GM19035 (cell line): ENCODE data around the gene CSPG4.
"Not testable (repeated sequence)": the region's sequence is repeated elsewhere in the genome, so short reads cannot be mapped to it uniquely, and the experiment has no call there.

Experiments
- ATAC-seq: cut with Tn5 transposase; IDR thresholded peaks from one replicate; pipeline ENCODE4 v1.9.1; 2021; ENCODE audit not compliant: unreplicated experiment

Gene CSPG4

DNA sequence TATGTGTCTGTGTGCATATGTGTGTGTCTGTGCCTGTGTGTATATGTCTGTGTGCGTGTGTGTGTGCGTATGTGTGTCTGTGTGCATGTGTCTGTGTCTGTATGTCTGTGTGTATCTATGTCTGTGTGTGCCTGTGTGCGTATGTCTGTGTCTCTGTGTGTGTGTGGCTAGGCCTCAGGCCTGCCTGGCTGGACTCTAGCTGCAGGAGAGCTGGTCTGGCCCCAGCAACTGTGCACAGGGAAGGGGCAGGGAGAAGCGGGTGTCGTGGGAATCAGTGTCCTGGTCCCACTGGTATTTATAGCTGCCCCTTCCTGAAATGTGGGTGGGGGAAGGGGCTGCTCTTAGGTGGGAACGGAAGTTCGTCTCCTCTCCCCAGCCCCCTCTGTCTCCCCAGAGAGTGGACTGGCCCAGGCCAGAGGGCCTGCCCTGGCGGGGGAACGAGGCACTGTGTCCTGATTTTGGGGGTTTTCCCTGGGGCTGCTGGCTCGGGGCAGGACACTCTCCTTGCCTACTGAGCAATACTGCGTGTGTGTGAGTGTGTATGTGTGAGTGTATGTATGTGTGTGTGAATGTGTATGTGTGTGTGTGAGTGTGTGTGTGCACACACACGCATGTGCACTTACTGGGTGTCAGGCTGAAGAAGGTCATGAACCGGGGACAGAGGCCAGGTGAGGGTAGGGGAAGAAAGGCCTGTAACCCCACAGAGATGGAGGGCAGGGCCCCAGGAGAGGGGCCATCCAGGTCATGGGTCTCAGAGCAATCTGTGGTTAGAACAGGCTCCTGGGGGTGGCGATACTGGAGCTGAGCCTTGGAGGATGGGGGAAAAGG is 6.6 kb downstream of the CSPG4 start:
- ATAC-seq = no peak

DNA sequence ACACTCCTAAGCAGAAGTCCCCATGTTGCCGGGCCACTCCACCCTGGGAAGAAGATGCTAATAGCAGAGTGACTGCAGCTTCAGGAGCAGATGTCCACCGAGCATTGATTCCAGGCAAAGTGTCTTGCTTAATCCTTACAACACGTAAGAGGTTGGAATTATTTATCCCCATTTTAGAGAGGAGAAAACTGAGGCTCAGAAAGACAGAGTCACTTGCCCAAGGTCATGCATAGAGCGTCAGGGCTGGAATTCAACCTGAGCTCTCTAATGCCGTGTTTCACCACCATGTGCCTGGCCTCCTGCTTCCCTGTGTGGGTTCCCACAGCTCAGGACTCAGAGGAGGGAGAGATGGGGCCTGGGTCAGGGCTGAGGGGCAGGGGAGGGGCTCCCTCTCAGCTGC is 7.3 kb downstream of the CSPG4 start:
- not testable (repeated sequence) for ATAC-seq

DNA sequence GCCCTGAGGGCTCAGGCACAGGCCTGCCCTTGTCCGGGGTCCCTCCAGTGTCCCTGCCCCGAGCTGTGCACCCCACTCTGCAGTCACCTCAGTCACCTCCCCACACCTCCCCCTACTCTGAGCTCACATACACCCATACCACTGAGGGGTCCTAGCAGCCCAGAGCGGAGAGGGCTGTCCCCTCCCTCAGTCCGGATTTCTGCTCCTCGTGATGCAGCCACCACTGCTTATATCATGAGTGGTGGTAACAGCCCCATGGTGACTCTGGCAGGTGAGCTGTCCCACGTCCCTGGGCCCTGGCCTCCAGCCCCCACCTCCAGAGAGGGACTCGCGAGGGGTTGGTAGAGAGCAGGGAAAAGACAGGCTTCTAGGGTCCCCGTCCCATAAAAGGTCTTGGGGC is 8.0 kb downstream of the CSPG4 start:
- no peak for ATAC-seq

DNA sequence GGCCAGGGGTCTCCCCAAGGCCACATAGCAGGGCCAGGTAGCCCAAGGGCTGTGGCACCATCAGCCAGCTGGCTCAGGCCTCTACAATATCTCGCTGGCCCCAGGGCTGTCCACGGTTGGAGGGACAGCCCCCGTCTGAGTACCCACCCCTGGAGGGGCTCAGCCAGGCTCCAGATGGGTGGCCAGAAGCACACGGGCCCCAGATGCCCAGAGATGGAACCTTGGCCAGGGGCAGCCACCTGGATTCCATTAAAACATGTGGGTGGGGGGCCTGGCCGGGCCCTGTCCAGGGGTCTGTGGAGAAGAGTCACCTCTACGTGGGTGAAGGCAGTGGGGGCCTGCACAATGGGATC is 8.4 kb downstream of the CSPG4 start:
- no peak for ATAC-seq

DNA sequence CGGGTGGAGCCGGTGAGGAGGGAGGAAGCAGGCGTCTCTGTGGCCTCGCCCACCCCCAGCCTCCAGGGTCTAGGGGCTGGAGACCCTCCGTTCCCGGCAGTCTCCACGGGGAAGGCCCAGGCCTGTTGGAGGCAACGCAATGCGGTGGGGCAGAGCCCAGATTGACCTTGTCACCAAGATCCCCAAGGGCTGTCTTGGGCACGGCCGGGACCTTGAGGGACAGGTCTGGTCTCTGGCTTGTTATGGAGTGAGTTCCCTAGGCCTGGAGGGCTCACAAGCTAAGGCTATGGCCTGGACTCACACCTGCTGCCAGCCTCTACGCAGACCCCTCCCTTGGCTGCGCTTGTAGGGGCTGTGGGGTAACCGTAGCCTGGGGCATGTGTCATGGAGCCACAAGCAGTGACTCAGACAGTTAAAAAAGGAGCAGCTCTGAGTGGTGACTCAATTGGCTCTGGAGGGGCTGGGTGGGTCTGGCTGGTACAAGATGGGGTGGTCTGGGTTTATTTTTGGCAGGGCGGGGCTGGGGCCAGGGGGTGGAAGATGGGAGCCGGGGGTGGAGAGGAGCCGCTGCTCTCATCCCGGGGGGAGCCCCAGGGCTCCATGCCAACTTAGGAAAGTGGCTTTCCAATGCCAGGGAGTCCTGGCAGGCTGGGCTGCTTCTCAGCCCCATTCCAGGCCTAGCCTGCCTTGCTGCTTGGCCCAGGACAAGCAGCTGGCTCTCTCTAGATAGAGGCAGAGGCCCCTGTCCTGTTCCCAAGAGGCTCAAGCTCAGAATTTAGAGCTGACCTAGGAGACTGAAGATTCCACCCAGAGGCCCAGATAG is 9.0 kb downstream of the CSPG4 start:
- ATAC-seq = not testable (repeated sequence)

DNA sequence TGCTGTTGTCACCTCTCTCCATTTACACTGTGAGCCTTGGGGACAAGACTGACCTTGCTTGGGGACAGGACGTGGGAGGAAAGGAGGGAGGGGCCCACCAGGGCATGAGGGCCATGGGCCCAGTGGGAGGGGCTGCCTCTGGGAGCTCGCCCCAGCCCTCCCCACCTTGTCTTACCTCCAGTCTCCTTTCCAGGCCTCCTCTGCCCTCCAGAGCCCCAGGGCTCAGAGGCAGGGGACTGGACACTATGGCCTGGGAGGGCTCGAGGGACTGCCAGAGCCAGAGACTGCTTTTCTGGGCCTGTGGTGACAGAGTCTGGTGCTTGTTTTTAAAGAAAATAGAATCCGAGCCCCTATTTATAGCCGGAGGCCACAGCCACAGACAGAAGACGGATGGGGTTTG is 10.2 kb downstream of the CSPG4 start:
- ATAC-seq = no peak

DNA sequence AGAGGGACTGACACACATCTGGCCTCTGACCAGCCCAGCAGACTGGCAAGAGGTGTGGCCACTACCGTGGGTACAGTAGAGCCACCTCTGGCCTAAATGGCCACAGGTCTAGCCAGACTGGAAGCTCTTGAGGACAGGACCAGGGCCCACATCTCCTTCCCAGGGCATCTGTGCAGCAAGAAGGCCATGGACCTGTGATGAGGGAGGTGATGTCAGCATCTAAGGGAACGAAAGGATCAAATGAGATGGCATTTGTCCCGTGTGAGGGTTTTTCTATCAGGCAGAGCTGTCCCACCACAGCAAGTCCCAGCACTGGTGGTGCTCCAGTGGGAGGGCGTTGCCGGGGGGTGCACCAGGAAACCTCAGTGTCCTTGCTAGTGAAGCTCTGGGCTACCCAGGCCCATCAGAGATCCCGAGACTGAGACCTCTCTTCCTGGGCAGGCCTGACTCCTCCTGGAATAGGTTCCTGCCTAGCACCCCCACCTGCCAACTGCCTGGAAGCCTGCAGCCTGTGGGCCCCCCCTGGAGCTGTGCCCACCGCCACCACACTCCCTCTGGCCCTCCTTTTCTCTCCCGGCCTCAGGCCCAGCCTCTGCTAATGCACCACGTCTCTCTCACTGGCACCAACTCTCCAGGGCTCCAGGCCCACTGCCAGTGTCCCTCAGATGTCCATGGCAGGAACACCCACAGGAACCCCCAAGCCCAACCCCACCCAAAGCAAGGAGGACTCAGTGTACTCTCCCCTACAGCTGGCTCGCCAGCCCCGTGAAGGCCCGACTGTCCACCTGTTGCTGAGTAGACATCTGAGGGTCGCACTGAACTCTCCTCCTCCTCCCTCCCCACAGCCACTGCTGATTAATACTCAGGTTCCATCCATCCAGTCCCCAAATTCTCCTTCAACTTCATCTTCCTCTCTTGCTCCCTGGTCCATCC is 11.3 kb downstream of the CSPG4 start:
- not testable (repeated sequence) for ATAC-seq

DNA sequence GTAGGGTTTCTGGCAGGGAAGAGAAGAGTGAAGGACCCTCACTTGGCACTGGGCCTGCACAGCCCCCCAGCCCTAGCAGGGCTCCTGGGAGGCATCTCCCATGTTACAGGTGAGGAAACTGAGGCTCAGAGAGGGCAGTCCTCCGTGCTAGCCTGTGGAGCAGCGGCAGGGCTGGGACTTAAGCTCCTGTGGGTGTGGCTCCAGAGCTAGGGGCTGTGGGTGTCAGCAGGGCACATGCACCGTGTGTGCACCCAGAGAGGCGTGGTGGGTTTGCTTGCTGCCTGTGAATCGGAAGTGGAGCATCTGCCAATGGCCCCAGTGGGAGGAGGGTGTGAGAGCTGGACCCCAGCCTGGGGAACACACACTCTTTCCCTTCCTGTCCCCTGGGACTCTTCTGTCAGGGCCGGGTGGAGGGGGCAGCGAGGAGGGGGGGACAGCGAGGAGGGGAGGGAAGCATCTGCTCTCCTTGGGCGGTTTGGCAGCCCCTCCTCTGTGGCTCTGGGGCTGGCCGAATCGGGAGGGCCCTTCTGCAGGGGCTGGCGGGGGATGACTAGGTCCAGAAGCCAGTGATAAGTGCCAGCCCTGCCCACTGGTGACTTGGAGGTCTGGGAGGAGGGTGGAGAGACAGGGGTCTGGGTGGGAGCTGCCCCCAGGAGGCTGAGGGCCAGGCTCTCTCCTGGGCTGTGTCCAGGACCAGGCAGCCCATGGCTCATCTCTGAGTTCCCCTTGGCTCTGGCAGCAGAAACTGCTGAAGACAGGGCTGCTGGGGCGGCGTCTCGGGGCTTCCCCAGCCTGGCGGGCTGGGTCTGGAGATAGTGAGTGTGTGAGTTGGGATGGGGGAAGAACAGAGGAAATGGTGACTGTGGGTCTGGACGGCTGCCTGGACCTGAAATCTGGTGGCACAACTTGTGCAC is 12.4 kb downstream of the CSPG4 start:
- ATAC-seq = not testable (repeated sequence)

DNA sequence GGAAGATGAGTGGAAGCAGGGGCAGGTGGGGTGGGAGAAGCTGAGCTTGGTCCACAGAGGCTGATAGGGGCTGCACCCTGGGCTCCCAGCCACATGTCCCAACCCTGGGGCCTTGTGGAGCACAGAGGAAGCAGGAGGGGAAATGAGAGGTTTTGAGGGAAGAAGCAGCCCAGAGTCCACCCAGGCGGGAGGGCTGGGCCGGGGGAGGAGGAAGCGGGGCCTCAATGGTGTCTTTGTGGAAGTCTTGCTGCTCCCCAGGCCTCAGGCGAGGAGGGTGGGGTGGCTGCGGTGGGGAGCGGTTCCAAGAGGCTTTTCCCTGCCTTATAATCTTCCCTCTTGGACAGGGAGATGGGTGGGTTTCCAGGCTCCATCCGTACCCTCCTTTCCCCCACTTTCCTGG is 13.1 kb downstream of the CSPG4 start:
- ATAC-seq = not testable (repeated sequence)

DNA sequence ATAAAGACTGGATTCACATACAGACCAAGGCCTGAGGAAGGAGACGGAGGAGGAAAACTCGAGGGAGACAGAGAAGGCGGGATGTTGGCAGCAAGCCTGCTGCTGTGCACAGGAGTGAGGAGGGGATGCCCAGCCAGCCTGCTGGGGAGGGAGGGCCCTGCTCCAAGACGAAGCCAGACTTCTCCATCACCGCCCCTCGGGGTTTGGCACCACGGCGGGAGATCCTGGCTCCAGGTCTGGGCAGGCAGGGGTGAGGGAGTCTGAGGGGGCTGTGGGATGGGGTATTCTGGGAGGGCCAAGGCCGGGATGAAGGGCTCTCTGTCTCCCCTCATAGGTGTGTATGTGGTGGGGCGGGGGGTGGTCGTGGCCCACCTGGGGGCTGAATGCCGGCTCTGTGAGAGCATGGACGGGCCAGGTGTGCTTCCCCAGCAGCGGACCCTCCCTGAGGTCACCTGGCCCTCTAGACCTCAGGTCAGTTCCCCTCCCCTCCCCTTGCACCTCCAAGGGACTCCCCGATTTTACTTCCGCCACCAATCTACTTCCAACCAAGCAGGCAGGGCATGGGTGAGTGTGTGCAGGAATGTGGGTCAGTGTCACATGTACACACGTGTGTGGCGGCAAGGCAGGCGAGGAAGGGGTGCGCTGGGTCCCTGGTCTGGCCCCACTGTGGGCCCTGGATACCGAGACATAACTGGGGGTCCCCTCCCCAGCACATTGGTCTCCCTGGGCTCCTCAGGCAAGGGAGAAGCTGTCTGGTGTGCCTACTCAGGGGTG is 14.5 kb downstream of the CSPG4 start:
- not testable (repeated sequence) for ATAC-seq

DNA sequence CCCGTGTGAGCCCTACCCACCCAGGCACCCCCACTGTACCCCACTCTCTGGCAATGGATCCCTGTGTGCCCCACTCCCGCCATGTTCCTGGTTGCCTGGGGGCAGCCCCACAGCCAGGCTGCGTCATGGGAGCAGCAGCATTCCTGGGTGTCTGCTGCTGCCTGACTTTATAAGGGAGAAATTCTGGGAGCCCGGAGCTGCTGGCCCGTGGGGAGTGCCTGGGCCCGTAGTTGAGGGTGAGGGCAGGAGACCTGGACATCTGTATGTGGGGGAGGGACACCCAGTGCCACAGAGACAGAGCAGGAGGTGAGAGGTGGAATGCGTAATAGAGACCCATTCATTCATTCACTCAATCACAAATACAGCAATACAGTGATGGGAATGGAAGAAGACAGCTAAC is 15.1 kb downstream of the CSPG4 start:
- no peak for ATAC-seq

DNA sequence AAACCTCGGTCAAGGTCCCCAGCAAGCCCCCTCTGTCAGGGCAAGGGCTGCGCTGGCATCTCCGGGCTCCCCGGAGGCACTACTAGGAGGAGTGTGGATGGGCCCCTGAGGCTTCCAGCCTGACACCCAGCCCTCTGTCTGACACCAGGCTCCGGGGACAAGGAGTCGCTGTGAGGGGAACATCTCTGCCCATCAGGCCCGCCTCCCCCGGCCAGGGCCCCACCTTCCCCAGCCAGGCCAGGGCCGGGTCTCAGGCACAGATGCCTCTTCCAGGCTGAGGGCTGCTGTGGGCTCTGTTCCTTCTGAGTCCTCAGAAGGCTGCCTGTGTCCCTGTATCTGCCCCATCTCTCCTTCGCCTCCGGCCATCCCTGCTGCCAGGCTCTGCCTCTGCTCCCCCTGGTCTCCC is 15.8 kb downstream of the CSPG4 start:
- no peak for ATAC-seq

DNA sequence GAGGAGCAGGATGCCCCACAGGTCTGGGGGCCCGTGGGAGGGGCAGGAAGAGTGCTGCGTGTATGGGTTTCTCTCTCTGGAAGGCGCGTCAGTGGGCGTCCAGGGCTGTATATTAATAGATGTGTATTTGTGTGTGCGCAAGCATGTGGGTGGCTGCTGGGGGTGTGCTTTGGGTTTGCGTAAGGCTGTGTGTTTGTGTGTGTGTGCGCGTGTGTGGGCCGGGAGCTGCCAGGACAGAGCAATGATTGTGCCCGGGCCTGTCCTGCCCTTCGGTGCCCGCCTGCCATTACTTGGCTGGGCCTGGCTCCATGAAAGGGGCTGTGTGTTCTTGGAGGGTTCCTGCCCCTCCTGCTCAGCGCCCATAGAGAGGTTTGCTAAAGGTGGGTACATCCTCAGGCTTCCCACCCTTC is 16.3 kb downstream of the CSPG4 start:
- no peak for ATAC-seq

DNA sequence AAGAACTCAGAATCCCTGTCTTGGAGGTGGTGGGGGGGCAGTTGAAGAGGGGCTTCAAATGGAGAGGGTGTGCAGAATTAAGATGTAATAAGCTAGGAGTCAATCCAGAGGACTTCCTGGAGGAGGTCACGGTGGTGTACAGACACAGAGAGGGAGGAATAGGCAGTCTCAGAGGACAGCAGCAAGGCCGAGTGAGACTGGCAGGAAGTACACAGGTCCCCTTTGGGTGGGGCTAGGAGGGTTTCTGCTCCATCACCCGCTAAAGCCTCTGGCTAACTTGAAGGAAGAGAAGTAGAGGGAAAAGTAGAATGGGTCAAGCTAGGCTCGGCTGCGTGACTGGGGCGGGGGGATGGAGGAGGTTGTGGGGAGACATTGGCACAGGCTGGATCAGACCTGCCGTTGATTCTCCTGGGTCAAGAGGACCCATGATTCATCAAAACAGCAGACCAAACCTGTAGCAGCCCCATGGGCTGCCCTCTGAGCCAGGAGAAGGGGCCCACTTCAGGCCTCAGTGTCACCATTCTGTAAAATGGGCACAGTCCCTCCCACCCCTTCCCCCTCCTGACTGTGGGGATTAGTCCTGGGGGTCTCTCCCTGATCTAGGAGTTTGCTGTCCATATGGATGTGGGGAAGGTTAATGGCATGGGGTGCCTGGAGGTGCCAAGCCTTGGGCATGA is 16.9 kb downstream of the CSPG4 start:
- no peak for ATAC-seq

DNA sequence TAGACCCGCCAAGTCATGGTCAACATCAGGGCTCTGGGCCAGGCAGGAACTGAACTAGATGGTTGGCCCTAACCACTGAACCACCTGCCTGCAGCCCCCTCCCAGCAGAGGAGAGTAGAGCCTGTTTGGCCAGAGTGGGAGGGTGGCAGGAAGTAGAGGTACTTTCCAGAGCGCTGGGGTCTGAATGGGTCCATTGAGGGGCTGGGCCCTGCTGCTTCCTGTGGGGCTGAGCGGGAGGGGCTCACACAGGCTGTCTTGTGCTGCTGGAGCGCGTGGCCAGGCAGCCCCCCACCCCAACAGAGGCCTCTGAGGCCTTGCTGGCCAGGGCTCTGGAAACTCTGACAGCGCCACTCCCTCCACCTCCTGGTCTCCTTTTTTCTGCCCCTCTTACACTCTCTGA is 17.4 kb downstream of the CSPG4 start:
- no peak for ATAC-seq

DNA sequence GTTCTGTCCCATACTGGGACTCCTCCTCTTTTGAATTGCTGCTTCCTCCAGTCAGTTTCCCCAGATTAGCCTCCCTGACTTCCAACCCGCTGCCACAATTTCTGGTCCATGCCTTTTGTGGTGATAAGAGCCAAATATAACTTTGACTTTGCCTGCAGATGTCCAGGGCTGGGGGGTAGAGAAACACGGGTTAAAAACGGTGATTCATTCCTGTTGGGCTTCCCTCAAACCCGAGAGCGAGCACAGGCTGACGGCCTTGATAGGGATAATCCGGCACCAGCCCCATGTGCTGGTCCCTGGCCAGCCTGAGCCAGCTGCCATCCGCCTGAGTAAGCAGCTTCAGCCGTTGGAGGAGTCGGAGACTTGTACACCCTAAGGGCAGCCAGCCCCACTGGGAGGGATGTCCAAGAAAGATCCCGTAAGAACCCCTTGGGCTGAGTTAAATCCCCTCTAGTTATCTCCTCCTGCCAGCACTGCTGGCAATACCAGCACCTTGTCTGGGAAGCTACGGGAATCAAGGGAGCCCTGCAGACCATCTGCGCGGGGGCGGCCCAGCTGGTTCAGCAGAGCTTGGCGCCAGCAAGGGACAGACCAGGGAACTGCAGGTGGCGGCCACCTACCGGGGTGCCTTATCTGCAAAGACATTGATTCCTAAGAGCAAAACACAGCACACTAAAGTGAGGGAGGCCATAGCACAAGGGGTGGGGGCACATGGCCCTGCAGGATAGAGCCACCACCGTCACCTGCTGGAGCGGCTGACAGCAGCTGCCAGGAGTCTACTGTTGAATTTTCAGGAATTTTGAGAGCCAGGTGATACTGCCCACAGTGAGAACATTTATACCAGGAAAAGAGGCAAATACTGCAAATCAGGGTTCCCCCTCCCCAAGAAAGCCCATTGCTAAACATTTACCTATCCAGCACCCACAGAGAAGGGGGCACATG is 18.1 kb downstream of the CSPG4 start:
- no peak for ATAC-seq

DNA sequence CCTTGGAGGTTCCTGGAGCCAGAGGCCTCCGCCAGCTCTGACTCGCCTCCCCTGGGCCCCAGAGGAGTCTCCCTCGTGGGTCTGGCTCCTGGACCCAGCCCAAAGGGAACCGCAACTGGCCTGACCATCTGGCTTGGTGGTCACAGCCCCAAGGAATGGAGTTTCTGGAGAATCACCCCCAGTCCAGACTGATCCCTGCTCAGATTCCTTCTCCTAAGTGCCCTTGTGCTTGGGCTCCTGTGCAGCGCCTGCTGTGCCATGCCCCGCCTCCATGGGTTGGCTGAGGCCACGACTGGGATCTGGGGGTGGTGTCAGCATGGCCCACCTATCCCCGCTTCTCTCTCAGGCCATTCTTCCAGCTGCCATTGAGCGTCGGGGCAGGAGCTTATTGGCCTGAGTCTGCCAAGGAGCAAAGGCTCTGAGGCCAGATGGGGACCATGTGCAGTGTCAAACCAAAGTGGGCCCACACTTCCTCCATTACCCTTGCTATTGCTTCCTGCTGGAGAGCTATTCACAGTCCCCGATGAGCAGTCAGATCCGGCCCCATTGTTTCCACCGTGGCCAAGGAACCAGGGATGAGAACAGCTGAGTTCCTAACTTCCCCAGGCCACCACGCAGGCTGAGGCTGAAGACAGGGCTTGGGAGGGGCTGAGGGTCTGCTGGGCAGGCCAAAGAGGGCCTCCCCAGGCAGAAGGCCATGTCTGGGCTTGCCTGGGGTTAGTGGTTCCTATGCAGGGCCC is 19.0 kb downstream of the CSPG4 start:
- no peak for ATAC-seq
